HEK293 (cell line): ENCODE data around the gene FAM120B.

Experiments used
- CTCF ChIA-PET: fragments of 350-600 bp; formaldehyde crosslinking; extraction: SDS; loops from one replicate; lab custom pipeline; 2021; ENCODE audit warnings: antibody characterized with exemption; lab: Yijun Ruan, JAX
- POLR2A ChIA-PET: fragments of 300-600 bp; formaldehyde crosslinking; extraction: SDS; loops from one replicate; lab custom pipeline; 2020; ENCODE audit warnings: antibody characterized with exemption, inconsistent platforms; lab: Yijun Ruan, JAX
- H3K27ac ChIP-seq: fragments of 200-500 bp; sonication (Bioruptor generic); 2 replicates; pipeline ENCODE4 v1.5.1; 2014; ENCODE audit warnings: low read depth, low read length, control low read depth, inconsistent platforms; ENCODE audit errors: extremely low read depth
- H3K36me3 ChIP-seq, 2 experiments: fragments of 200-500 bp in 1 of 2; sonication (Bioruptor generic) in 1 of 2; 1 replicate in 1 of 2; 2 replicates in 1 of 2; pipeline ENCODE4 v1.5.1; 2014 to 2017; ENCODE audit warnings: inconsistent platforms in 2 of 2, low read length in 2 of 2; ENCODE audit not compliant: control insufficient read depth in 2 of 2, insufficient read depth in 1 of 2
- H3K4me1 ChIP-seq: fragments of 200-500 bp; sonication (Bioruptor generic); 2 replicates; pipeline ENCODE4 v1.5.1; 2014; ENCODE audit warnings: mild to moderate bottlenecking, low read length, inconsistent platforms; ENCODE audit not compliant: control insufficient read depth, insufficient read depth
- H3K4me3 ChIP-seq: 2 replicates; pipeline ENCODE4 v1.5.1; 2011; ENCODE audit warnings: low read depth, mild to moderate bottlenecking, control low read depth, low read length, moderate library complexity
- H3K9me3 ChIP-seq: fragments of 200-500 bp; sonication (Bioruptor generic); 2 replicates; pipeline ENCODE4 v1.5.1; 2014; ENCODE audit warnings: low read depth, low read length, inconsistent platforms; ENCODE audit not compliant: control insufficient read depth, insufficient read depth
- SP7 ChIP-seq: fragments of 450-650 bp; formaldehyde crosslinking; IDR thresholded peaks from 2 replicates; pipeline ENCODE4 v1.5.1; 2016; ENCODE audit warnings: missing biosample characterization, missing genetic modification characterization
- WT1 ChIP-seq: fragments of 450-650 bp; formaldehyde crosslinking; IDR thresholded peaks from 2 replicates; pipeline ENCODE4 v1.5.1; 2016; ENCODE audit warnings: missing biosample characterization, missing genetic modification characterization
- ZFHX2 ChIP-seq: fragments of 450-650 bp; formaldehyde crosslinking; conservative IDR thresholded peaks from 2 replicates; pipeline ENCODE4 v1.5.1; 2016; ENCODE audit warnings: missing biosample characterization, missing genetic modification characterization
- ZNF174 ChIP-seq: fragments of 450-650 bp; formaldehyde crosslinking; IDR thresholded peaks from 2 replicates; pipeline ENCODE4 v1.5.0; 2017; ENCODE audit warnings: missing biosample characterization, mild to moderate bottlenecking, missing genetic modification characterization
- ZNF248 ChIP-seq: fragments of 450-650 bp; formaldehyde crosslinking; IDR thresholded peaks from 2 replicates; pipeline ENCODE4 v1.5.1; 2017; ENCODE audit warnings: missing biosample characterization, missing genetic modification characterization
- ZNF37A ChIP-seq: fragments of 450-650 bp; IDR thresholded peaks from 2 replicates; pipeline ENCODE4 v1.5.1; 2018; ENCODE audit warnings: missing biosample characterization, missing genetic modification characterization
- ZNF391 ChIP-seq: fragments of 450-650 bp; formaldehyde crosslinking; IDR thresholded peaks from 2 replicates; pipeline ENCODE4 v1.5.1; 2016; ENCODE audit warnings: low read depth, missing biosample characterization, missing genetic modification characterization, borderline replicate concordance
- ZNF404 ChIP-seq: fragments of 450-650 bp; formaldehyde crosslinking; IDR thresholded peaks from 2 replicates; pipeline ENCODE4 v1.5.1; 2017; ENCODE audit warnings: missing biosample characterization, missing genetic modification characterization
- ZNF548 ChIP-seq: fragments of 450-650 bp; formaldehyde crosslinking; IDR thresholded peaks from 2 replicates; pipeline ENCODE4 v1.5.1; 2016; ENCODE audit warnings: missing biosample characterization, missing genetic modification characterization
- ZNF560 ChIP-seq: fragments of 450-650 bp; formaldehyde crosslinking; IDR thresholded peaks from 2 replicates; pipeline ENCODE4 v1.5.1; 2017; ENCODE audit warnings: missing biosample characterization, missing genetic modification characterization, borderline replicate concordance
- ZNF624 ChIP-seq: fragments of 450-650 bp; formaldehyde crosslinking; IDR thresholded peaks from 2 replicates; pipeline ENCODE4 v1.5.1; 2017; ENCODE audit warnings: missing biosample characterization, missing genetic modification characterization
- ZNF654 ChIP-seq: fragments of 450-650 bp; formaldehyde crosslinking; IDR thresholded peaks from 2 replicates; pipeline ENCODE4 v1.5.1; 2016; ENCODE audit warnings: low read depth, missing biosample characterization, missing genetic modification characterization
- ZNF768 ChIP-seq: fragments of 450-650 bp; formaldehyde crosslinking; IDR thresholded peaks from 2 replicates; pipeline ENCODE4 v1.5.1; 2018; ENCODE audit warnings: missing biosample characterization, mild to moderate bottlenecking, missing genetic modification characterization
- ZSCAN23 ChIP-seq: fragments of 450-650 bp; formaldehyde crosslinking; IDR thresholded peaks from 2 replicates; pipeline ENCODE4 v1.5.1; 2016; ENCODE audit warnings: missing biosample characterization, missing genetic modification characterization
- TF ChIP-seq, protein P1 (sequence below): fragments of 450-650 bp; formaldehyde crosslinking; IDR thresholded peaks from 2 replicates; pipeline ENCODE4 v1.5.1; 2016; ENCODE audit warnings: missing biosample characterization, missing genetic modification characterization
- TF ChIP-seq, protein P2 (sequence below): fragments of 450-650 bp; formaldehyde crosslinking; IDR thresholded peaks from 2 replicates; pipeline ENCODE4 v1.5.1; 2016; ENCODE audit warnings: missing biosample characterization, missing genetic modification characterization
- TF ChIP-seq, protein P3 (sequence below): fragments of 450-650 bp; formaldehyde crosslinking; IDR thresholded peaks from 2 replicates; pipeline ENCODE4 v1.5.1; 2016; ENCODE audit warnings: missing biosample characterization, missing genetic modification characterization
- TF ChIP-seq, protein P4 (sequence below): fragments of 450-650 bp; formaldehyde crosslinking; IDR thresholded peaks from 2 replicates; pipeline ENCODE4 v1.5.1; 2017; ENCODE audit warnings: missing biosample characterization, missing genetic modification characterization
- TF ChIP-seq, protein P5 (sequence below): fragments of 450-650 bp; IDR thresholded peaks from 2 replicates; pipeline ENCODE4 v1.5.1; 2018; ENCODE audit warnings: missing biosample characterization, mild to moderate bottlenecking, missing genetic modification characterization
- TF ChIP-seq, protein P6 (sequence below): fragments of 450-650 bp; formaldehyde crosslinking; IDR thresholded peaks from 2 replicates; pipeline ENCODE4 v1.5.1; 2016; ENCODE audit warnings: missing biosample characterization, missing genetic modification characterization

Gene FAM120B

DNA sequence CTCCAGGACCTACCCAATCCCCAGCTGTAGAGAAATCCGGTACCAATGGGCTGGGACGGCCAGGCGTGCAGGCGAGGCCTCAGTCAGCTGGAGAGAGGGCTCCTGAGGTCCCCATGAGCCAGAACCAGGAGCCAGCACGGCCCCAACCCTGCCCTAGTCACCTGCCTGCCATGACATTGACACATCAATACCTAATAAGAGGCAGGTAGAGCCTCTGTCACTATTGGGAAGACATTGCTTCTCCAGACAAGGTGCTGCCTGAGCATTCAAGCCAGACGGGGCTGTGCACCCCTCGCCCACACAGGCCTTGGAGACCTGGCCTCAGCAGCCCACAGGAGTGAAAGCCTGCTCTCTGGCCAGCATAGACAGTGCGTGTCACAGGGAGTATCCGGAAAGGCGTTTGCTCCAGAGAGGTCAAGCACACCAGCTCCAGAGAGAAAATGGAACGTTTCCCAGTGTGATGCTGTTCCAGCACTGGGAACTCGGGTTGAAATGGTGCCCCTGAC, 19.1 kb upstream of the FAM120B start (continued):
- TF ChIP-seq, protein P1, sequence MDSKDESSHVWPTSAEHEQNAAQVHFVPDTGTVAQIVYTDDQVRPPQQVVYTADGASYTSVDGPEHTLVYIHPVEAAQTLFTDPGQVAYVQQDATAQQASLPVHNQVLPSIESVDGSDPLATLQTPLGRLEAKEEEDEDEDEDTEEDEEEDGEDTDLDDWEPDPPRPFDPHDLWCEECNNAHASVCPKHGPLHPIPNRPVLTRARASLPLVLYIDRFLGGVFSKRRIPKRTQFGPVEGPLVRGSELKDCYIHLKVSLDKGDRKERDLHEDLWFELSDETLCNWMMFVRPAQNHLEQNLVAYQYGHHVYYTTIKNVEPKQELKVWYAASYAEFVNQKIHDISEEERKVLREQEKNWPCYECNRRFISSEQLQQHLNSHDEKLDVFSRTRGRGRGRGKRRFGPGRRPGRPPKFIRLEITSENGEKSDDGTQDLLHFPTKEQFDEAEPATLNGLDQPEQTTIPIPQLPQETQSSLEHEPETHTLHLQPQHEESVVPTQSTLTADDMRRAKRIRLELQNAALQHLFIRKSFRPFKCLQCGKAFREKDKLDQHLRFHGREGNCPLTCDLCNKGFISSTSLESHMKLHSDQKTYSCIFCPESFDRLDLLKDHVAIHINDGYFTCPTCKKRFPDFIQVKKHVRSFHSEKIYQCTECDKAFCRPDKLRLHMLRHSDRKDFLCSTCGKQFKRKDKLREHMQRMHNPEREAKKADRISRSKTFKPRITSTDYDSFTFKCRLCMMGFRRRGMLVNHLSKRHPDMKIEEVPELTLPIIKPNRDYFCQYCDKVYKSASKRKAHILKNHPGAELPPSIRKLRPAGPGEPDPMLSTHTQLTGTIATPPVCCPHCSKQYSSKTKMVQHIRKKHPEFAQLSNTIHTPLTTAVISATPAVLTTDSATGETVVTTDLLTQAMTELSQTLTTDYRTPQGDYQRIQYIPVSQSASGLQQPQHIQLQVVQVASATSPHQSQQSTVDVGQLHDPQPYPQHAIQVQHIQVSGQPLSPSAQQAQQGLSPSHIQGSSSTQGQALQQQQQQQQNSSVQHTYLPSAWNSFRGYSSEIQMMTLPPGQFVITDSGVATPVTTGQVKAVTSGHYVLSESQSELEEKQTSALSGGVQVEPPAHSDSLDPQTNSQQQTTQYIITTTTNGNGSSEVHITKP = no peak
- TF ChIP-seq ZNF37A (no peak), ZNF248 (tag by site-specific recombination) (no peak), ZNF174 (no peak)

DNA sequence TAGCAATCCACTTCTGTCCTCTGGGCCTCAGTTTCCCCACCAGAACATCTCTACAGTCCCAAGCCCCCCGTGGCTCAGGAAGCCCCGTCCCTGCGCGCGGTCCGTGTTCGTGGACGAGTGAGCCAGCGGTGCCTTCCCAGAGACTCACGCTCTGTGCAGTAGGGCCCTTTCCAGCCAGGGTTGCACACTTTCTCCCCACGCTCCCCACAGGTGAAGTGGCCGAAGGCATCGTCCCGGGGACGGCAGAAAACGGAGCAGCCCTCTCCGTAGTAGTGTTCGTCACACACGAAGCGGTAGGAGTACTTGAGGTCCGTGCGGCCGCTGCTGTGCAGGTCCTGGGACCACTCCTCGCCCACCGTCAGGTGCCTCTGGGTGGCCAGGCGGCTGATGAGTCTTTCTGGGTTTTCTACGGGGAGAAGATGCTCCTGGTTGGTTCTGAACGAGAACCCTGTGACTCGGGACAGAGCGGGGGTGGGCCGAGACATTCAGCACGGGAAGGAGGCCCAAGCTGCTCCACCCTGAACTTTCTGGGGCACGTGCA, 18.4 kb upstream of the FAM120B start:
- H3K4me1 ChIP-seq = no peaks in the 10 kb centered on the region
- peaks cover 0 to 58% of the 10 kb centered on the region in 2 experiments; a peak in 2 of 3 replicates for H3K36me3 ChIP-seq
- H3K4me3 ChIP-seq = no peak overlapping the region
- no peaks in the 10 kb centered on the region for H3K9me3 ChIP-seq
- H3K27ac ChIP-seq = no peak overlapping the region
- TF ChIP-seq, protein P2, sequence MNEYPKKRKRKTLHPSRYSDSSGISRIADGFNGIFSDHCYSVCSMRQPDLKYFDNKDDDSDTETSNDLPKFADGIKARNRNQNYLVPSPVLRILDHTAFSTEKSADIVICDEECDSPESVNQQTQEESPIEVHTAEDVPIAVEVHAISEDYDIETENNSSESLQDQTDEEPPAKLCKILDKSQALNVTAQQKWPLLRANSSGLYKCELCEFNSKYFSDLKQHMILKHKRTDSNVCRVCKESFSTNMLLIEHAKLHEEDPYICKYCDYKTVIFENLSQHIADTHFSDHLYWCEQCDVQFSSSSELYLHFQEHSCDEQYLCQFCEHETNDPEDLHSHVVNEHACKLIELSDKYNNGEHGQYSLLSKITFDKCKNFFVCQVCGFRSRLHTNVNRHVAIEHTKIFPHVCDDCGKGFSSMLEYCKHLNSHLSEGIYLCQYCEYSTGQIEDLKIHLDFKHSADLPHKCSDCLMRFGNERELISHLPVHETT (tag by site-specific recombination) = no peak
- TF ChIP-seq, protein P3, sequence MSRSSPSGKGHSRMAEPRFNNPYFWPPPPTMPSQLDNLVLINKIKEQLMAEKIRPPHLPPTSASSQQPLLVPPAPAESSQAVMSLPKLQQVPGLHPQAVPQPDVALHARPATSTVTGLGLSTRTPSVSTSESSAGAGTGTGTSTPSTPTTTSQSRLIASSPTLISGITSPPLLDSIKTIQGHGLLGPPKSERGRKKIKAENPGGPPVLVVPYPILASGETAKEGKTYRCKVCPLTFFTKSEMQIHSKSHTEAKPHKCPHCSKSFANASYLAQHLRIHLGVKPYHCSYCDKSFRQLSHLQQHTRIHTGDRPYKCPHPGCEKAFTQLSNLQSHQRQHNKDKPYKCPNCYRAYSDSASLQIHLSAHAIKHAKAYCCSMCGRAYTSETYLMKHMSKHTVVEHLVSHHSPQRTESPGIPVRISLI (tag by site-specific recombination) = no peak
- TF ChIP-seq ZNF560 (tag by site-specific recombination) = no peak
- no peak for TF ChIP-seq ZNF768 (tag by site-specific recombination)
- no peak for TF ChIP-seq SP7 (tag by site-specific recombination)
- TF ChIP-seq, protein P4, sequence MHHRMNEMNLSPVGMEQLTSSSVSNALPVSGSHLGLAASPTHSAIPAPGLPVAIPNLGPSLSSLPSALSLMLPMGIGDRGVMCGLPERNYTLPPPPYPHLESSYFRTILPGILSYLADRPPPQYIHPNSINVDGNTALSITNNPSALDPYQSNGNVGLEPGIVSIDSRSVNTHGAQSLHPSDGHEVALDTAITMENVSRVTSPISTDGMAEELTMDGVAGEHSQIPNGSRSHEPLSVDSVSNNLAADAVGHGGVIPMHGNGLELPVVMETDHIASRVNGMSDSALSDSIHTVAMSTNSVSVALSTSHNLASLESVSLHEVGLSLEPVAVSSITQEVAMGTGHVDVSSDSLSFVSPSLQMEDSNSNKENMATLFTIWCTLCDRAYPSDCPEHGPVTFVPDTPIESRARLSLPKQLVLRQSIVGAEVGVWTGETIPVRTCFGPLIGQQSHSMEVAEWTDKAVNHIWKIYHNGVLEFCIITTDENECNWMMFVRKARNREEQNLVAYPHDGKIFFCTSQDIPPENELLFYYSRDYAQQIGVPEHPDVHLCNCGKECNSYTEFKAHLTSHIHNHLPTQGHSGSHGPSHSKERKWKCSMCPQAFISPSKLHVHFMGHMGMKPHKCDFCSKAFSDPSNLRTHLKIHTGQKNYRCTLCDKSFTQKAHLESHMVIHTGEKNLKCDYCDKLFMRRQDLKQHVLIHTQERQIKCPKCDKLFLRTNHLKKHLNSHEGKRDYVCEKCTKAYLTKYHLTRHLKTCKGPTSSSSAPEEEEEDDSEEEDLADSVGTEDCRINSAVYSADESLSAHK = no peak
- TF ChIP-seq, protein P5, sequence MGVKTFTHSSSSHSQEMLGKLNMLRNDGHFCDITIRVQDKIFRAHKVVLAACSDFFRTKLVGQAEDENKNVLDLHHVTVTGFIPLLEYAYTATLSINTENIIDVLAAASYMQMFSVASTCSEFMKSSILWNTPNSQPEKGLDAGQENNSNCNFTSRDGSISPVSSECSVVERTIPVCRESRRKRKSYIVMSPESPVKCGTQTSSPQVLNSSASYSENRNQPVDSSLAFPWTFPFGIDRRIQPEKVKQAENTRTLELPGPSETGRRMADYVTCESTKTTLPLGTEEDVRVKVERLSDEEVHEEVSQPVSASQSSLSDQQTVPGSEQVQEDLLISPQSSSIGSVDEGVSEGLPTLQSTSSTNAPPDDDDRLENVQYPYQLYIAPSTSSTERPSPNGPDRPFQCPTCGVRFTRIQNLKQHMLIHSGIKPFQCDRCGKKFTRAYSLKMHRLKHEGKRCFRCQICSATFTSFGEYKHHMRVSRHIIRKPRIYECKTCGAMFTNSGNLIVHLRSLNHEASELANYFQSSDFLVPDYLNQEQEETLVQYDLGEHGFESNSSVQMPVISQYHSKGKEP (tag by site-specific recombination) = no peak
- no peak for TF ChIP-seq ZNF391 (tag by site-specific recombination)
- TF ChIP-seq ZNF404 = no peak
- TF ChIP-seq ZFHX2 (tag by site-specific recombination) = no peak
- no peak for TF ChIP-seq ZSCAN23
- TF ChIP-seq WT1 (tag by site-specific recombination) = no peak
- no peak for TF ChIP-seq ZNF548
- TF ChIP-seq, protein P6, sequence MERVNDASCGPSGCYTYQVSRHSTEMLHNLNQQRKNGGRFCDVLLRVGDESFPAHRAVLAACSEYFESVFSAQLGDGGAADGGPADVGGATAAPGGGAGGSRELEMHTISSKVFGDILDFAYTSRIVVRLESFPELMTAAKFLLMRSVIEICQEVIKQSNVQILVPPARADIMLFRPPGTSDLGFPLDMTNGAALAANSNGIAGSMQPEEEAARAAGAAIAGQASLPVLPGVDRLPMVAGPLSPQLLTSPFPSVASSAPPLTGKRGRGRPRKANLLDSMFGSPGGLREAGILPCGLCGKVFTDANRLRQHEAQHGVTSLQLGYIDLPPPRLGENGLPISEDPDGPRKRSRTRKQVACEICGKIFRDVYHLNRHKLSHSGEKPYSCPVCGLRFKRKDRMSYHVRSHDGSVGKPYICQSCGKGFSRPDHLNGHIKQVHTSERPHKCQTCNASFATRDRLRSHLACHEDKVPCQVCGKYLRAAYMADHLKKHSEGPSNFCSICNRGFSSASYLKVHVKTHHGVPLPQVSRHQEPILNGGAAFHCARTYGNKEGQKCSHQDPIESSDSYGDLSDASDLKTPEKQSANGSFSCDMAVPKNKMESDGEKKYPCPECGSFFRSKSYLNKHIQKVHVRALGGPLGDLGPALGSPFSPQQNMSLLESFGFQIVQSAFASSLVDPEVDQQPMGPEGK (tag by site-specific recombination) = no peak
- TF ChIP-seq ZNF654 (tag by site-specific recombination) = no peak
- TF ChIP-seq ZNF624 (tag by site-specific recombination) = no peak
- POLR2A ChIA-PET = no interaction called here
- CTCF ChIA-PET = interaction anchor here (0.6 to 0.7 kb wide), 2 partner anchors 227 to 507 kb away, joined by 3 to 7 read pairs; no protein-coding TSS in a partner anchor
